GM12864 (cell line): ENCODE data around the gene BPIFB1.

ENCODE experiments used
- DNase-seq: peaks from one replicate; pipeline ENCODE4 v3.0.0-alpha.2; 2011; ENCODE audit warnings: low read depth
- H3K4me3 ChIP-seq: 2 replicates; pipeline ENCODE4 v1.5.1; 2011; ENCODE audit warnings: mild to moderate bottlenecking, low read depth, low read length, control low read depth
- CTCF ChIP-seq: IDR thresholded peaks from 2 replicates; pipeline ENCODE4 v1.5.1; 2011; ENCODE audit warnings: low read depth, mild to moderate bottlenecking, moderate library complexity, low read length, control low read depth, inconsistent platforms; ENCODE audit errors: missing control alignments

Gene BPIFB1

DNA sequence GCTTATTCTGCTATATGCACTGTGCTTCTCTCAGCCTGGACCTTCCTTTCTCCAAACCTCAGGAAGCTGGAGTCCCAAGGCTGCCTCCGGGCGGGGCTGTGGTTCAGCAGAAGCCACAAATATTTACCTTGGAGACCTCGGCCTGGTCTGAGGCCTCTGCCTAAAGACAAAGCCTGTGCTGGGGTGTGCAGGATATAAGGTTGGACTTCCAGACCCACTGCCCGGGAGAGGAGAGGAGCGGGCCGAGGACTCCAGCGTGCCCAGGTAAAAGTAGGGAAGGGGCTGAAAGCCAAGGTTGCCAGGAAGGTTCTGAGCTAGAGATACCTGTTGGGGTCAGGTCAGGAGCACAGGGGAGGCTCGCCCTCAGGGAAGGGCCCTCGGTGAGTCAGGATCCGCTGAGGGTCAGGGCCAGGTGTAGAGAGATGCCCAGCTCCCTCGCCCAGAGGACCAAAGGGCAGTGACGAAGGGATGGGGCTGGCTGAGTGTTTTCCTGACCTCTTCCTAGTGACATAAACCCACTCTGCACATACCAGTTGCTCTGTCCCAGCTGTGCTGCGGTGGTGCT is at the start of gene BPIFB1:
TSS of gene BPIFB1 (plus strand) at position 224 of the 565 bp plus-strand sequence. CDS start 2,860 bp downstream, outside the sequence.
- H3K4me3 ChIP-seq = no peak within 1 kb of the TSS
- no peak for DNase-seq
- TF ChIP-seq CTCF = no peak

DNA sequence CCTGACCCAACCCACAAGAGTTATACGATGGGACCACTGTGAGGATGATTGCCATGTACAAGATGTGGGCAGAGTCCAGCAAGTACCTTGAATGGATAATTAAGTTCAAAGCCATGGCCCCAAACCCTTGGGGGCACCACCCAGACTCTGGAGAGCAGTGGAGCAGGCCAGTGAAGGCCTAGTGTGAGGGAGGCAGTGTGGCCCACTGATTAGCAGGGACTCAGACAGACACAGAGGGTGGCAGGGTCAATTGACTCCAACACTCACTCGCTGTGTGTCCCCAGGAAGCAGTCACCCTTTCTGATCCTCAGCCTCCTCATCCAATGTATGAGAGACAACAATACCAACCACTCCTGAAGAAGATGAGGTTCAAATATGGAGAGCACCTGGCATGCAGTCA is 49.0 kb upstream of the BPIFB1 start:
- H3K4me3 ChIP-seq = no peak overlapping the region
- TF ChIP-seq CTCF = no peak
- DNase-seq = no peak

DNA sequence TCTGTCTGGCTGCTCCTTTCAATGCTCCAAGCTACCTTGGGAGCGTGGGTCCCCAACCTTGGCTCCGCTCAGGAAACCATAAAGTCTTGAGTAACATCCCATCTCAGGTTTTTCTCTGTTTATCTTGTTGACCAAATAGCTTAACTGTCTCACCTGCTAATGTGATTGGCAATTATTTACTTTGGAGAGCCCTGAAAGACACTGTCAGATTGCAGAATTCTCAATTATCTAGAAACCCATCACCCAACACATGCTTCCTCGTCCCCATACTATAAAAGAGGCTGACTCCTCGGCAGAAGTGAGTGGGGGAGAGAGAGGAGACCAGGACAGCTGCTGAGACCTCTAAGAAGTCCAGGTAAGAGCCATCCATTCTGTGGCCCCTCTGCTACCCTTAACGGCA is 47.3 kb upstream of the BPIFB1 start, which contains the start of gene BPIFA1:
TSS of gene BPIFA1 (plus strand) at position 301 of the 400 bp plus-strand sequence. CDS start 1,716 bp downstream, outside the sequence.
- H3K4me3 ChIP-seq = no peak within 1 kb of the TSS
- no peak for TF ChIP-seq CTCF
- no peak for DNase-seq

DNA sequence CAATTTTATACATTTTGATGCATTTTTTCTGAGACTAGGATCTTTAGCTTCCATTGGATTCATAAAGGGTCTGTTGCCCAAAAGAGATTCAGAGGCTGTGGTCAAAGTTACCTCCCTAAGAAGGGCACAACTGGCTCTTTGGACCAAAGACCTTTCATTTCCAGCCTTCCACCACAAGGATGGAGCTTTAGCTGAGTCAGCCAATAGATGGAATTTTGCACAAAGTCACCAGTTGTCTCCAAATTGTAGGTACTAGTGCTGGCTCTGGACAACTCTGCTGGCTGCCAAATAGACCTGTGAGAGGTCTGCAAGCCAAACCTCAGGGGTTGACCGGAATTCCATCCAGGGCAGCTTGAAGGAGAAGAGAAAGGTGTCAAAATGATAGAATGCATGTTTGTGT is 46.7 kb upstream of the BPIFB1 start:
- no peak for TF ChIP-seq CTCF
- no peak for DNase-seq

DNA sequence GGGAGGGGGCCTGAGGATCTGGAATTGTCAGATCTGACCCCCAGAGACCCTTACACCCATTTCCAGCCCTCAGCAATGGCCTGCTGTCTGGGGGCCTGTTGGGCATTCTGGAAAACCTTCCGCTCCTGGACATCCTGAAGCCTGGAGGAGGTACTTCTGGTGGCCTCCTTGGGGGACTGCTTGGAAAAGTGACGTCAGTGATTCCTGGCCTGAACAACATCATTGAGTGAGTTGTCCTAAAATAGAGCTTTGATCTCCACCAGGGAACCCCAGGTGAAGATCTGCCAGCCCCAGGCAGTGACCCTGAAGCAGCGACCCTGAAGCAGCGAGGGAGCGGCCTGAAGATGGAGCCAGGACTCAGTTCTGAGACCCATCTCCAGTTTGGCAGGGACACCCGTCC is 45.0 kb upstream of the BPIFB1 start:
- H3K4me3 ChIP-seq = no peak overlapping the region
- no peak for DNase-seq
- no peak for TF ChIP-seq CTCF

More for the DNA sequence above, 46.7 kb upstream of the BPIFB1 start:
- H3K4me3 ChIP-seq = no peak overlapping the region

GRCh38 chr20:33239418-33239817 is 43.6 kb upstream of the BPIFB1 start:
- no peak overlapping the region for H3K4me3 ChIP-seq
- DNase-seq = no peak
- no peak for TF ChIP-seq CTCF

GRCh38 chr20:33239979-33240736 is 42.9 kb upstream of the BPIFB1 start:
- H3K4me3 ChIP-seq = no peak overlapping the region
- DNase-seq = no peak
- TF ChIP-seq CTCF = no peak
